IPS-18a (cell line): ENCODE measurements around the gene RHOA.

Experiments used
- H3K27ac ChIP-seq: one replicate; pipeline ENCODE4 v1.5.1; 2013; ENCODE audit warnings: low read length
- H3K27me3 ChIP-seq: one replicate; pipeline ENCODE4 v1.6.1; 2013; ENCODE audit warnings: mild to moderate bottlenecking, low read length; ENCODE audit not compliant: control insufficient read depth, insufficient read depth
- H3K36me3 ChIP-seq: one replicate; pipeline ENCODE4 v1.6.1; 2013; ENCODE audit warnings: low read depth, low read length; ENCODE audit not compliant: control insufficient read depth
- H3K4me1 ChIP-seq: one replicate; pipeline ENCODE4 v1.6.1; 2013; ENCODE audit warnings: low read depth, low read length; ENCODE audit not compliant: control insufficient read depth
- H3K4me3 ChIP-seq: one replicate; pipeline ENCODE4 v1.5.1; 2013; ENCODE audit warnings: low read length
- H3K9ac ChIP-seq: one replicate; pipeline ENCODE4 v1.6.1; 2013; ENCODE audit warnings: mild to moderate bottlenecking, low read length, moderate library complexity
- H3K9me3 ChIP-seq: one replicate; pipeline ENCODE4 v1.6.1; 2013; ENCODE audit warnings: low read depth, low read length; ENCODE audit not compliant: control insufficient read depth

RHOA gene

DNA sequence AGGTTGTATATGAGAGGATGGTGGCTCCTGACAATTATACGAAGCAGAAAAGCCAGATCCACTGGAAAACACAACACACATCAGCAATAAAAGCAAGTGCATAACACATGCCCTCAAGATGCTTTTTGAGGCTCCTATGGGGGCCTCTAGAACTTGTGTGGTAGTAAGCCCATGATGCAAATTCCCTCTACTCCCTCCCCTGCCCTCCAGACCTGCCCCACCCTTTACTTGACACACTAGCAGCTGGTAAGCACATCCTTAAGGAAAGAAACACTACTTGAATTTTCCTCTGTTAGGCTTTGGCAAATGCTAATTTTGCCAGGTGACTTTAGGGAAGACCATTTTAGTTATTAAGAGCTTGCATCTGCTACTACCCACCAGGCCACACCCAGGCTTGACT, 101.1 kb downstream of the RHOA start:
- no peaks in the 10 kb centered on the region for H3K4me1 ChIP-seq
- H3K9ac ChIP-seq, result no peak overlapping the region
- peaks cover 8% of the 10 kb centered on the region for H3K36me3 ChIP-seq
- H3K27ac ChIP-seq, result no peak overlapping the region
- H3K9me3 ChIP-seq, result no peaks in the 10 kb centered on the region
- H3K27me3 ChIP-seq, result no peaks in the 10 kb centered on the region
- H3K4me3 ChIP-seq, result no peak overlapping the region
